ENCODE data around the gene IL31.

The IL31 gene

DNA sequence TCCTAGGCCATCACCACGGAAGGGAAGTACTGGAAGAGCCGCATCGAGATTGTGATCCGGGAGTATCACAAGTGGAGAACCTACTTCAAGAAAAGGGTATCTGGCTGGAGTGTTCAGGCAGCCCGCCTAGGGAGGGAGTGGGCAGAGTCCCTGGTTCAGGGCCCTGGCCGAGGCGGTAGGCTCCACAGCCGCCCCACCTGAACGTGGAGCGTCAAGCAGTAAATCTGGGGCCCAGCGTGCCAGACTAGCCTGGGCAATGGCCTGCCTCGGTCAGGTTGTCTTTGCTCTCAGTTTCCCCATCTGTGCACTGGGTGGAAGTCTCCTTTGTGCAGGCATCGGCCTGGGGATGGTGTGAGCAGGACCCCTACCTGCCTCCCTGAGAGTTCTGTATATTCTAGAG lies 44.9 kb downstream of the IL31 start:
- no peaks in the 10 kb centered on the region for H3K9me2 ChIP-seq (replicated peaks; ENCODE audit: insufficient read depth, low read length)
- no peaks in the 10 kb centered on the region for H3K4me1 ChIP-seq (ENCODE audit: low read length)
- DNase-seq: no peak
- no peak overlapping the region for H3K27ac ChIP-seq (ENCODE audit: low read length)
- H4K20me1 ChIP-seq (ENCODE audit: insufficient read depth, low read length): no peaks in the 10 kb centered on the region
- no peaks in the 10 kb centered on the region for H3K9me3 ChIP-seq (replicated peaks; ENCODE audit: insufficient read depth, low read length)
- H3K36me3 ChIP-seq (replicated peaks; ENCODE audit: insufficient read depth, low read length): no peaks in the 10 kb centered on the region
- H2AFZ ChIP-seq (ENCODE audit: low read length): no peak overlapping the region
- no peaks in the 10 kb centered on the region for H3F3A ChIP-seq (ENCODE audit: insufficient read depth, low read length)
- no peak overlapping the region for H3K4me2 ChIP-seq (ENCODE audit: low read depth, low read length)
- H3K79me2 ChIP-seq (ENCODE audit: low read length): peaks cover 30% of the 10 kb centered on the region
- TF ChIP-seq EZH2phosphoT487 (IDR thresholded peaks at IDR 0.05; ENCODE audit: low read length): no peak
- TF ChIP-seq, protein P1, sequence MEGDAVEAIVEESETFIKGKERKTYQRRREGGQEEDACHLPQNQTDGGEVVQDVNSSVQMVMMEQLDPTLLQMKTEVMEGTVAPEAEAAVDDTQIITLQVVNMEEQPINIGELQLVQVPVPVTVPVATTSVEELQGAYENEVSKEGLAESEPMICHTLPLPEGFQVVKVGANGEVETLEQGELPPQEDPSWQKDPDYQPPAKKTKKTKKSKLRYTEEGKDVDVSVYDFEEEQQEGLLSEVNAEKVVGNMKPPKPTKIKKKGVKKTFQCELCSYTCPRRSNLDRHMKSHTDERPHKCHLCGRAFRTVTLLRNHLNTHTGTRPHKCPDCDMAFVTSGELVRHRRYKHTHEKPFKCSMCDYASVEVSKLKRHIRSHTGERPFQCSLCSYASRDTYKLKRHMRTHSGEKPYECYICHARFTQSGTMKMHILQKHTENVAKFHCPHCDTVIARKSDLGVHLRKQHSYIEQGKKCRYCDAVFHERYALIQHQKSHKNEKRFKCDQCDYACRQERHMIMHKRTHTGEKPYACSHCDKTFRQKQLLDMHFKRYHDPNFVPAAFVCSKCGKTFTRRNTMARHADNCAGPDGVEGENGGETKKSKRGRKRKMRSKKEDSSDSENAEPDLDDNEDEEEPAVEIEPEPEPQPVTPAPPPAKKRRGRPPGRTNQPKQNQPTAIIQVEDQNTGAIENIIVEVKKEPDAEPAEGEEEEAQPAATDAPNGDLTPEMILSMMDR (IDR thresholded peaks at IDR 0.05; ENCODE audit: low read length): no peak
- no peak for TF ChIP-seq EZH2 (optimal IDR thresholded peaks at IDR 0.05; ENCODE audit: low read depth, low read length)
- H3K9ac ChIP-seq (ENCODE audit: low read length): no peak overlapping the region
- no peaks in the 10 kb centered on the region for H3K27me3 ChIP-seq (replicated peaks; ENCODE audit: insufficient read depth, low read length)
- H3K4me3 ChIP-seq (ENCODE audit: low read length): no peak overlapping the region

DNA sequence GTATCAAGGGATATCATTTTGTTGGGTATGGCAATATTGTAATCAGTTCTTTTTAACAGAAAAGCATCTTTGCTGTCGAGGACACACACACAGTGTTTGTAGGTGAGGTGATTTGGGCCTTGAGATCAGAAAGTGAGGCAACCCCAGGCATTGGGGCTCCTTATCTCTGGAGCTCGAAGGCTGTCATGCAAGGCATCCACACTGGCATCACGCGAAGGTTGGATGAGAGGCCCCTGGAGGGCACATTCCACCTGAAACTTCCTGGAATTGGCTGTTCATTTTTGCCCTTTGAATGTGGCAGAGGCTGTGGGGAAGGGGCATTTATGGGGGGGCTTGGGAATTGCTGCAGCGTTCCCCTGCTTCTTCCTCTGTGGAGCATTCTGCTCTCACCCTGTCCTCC lies 45.5 kb downstream of the IL31 start:
- Histone ChIP-seq H3K27me3 (replicated peaks; ENCODE audit: insufficient read depth, low read length) (no peaks in the 10 kb centered on the region), H3K4me3 (ENCODE audit: low read length) (no peak overlapping the region), H3K9me2 (replicated peaks; ENCODE audit: insufficient read depth, low read length) (no peaks in the 10 kb centered on the region), H3K4me1 (ENCODE audit: low read length) (no peaks in the 10 kb centered on the region), H3F3A (ENCODE audit: insufficient read depth, low read length) (no peaks in the 10 kb centered on the region), H3K27ac (ENCODE audit: low read length) (no peak overlapping the region), H3K4me2 (ENCODE audit: low read depth, low read length) (no peak overlapping the region), H2AFZ (ENCODE audit: low read length) (no peak overlapping the region), H3K9me3 (replicated peaks; ENCODE audit: insufficient read depth, low read length) (no peaks in the 10 kb centered on the region), H3K79me2 (ENCODE audit: low read length) (peaks cover 34% of the 10 kb centered on the region), H3K36me3 (replicated peaks; ENCODE audit: insufficient read depth, low read length) (no peaks in the 10 kb centered on the region), H3K9ac (ENCODE audit: low read length) (no peak overlapping the region), H4K20me1 (ENCODE audit: insufficient read depth, low read length) (no peaks in the 10 kb centered on the region)
- DNase-seq: no peak
- TF ChIP-seq, protein P1 (IDR thresholded peaks at IDR 0.05; ENCODE audit: low read length): no peak
- TF ChIP-seq EZH2phosphoT487 (IDR thresholded peaks at IDR 0.05; ENCODE audit: low read length) (no peak), EZH2 (optimal IDR thresholded peaks at IDR 0.05; ENCODE audit: low read depth, low read length) (no peak)

DNA sequence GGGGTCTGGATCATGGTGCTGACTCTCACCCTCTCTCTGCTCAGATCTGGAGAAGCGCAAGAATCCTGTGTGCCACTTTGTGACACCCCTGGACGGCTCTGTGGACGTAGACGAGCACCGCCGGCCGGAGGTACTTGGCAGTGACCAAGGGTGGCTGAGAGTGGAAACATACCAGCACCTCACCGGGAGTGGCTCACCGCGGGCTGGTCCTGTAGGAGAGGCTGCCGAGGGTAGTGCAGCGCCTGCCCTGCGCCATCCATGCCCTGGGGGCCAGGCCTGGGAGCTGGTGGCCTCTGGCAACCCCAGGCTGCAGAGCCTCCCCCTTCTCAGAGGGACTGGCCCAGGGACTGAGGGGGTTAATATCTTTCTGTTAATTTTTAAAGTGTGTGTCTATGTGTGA lies 46.2 kb downstream of the IL31 start:
- Histone ChIP-seq H3K27me3 (replicated peaks; ENCODE audit: insufficient read depth, low read length) (no peaks in the 10 kb centered on the region), H4K20me1 (ENCODE audit: insufficient read depth, low read length) (no peaks in the 10 kb centered on the region), H3K9ac (ENCODE audit: low read length) (no peak overlapping the region), H3K4me3 (ENCODE audit: low read length) (no peak overlapping the region), H3K27ac (ENCODE audit: low read length) (no peak overlapping the region), H3K9me2 (replicated peaks; ENCODE audit: insufficient read depth, low read length) (no peaks in the 10 kb centered on the region), H2AFZ (ENCODE audit: low read length) (no peak overlapping the region), H3F3A (ENCODE audit: insufficient read depth, low read length) (no peaks in the 10 kb centered on the region), H3K36me3 (replicated peaks; ENCODE audit: insufficient read depth, low read length) (no peaks in the 10 kb centered on the region), H3K4me2 (ENCODE audit: low read depth, low read length) (no peak overlapping the region), H3K79me2 (ENCODE audit: low read length) (peaks cover 41% of the 10 kb centered on the region), H3K4me1 (ENCODE audit: low read length) (no peaks in the 10 kb centered on the region), H3K9me3 (replicated peaks; ENCODE audit: insufficient read depth, low read length) (no peaks in the 10 kb centered on the region)
- no peak for DNase-seq
- no peak for TF ChIP-seq EZH2 (optimal IDR thresholded peaks at IDR 0.05; ENCODE audit: low read depth, low read length)
- TF ChIP-seq, protein P1 (IDR thresholded peaks at IDR 0.05; ENCODE audit: low read length): no peak
- no peak for TF ChIP-seq EZH2phosphoT487 (IDR thresholded peaks at IDR 0.05; ENCODE audit: low read length)
